ENCODE data around the gene DCST1.

GRCh38 chr1:154996966-154997701 is 36.5 kb upstream of the DCST1 start:
- TF ChIP-seq CTCF (IDR thresholded peaks at IDR 0.05): no peak
- no peak for TF ChIP-seq EZH2 (IDR thresholded peaks at IDR 0.05; ENCODE audit: borderline replicate concordance, insufficient read depth, low read depth, low read length, poor library complexity, severe bottlenecking)

All from B cell (primary cell).